Fibroblast of the aortic adventitia (primary cell): Measurements from ENCODE around the gene HJURP. TPM values are rescaled to one million over a fixed set of nuclear protein-coding genes. Genes with fewer than 3 reads are reported as not detected.

Experiments used
- DNase-seq: peaks from one replicate; pipeline ENCODE4 v3.0.0-alpha.2; 2010; ENCODE audit warnings: low read depth
- H3K4me3 ChIP-seq: 2 replicates; pipeline ENCODE4 v1.5.1; 2011; ENCODE audit warnings: low read depth, mild to moderate bottlenecking, control low read depth, low read length, moderate library complexity
- total RNA-seq: library from RNA; depleted of rRNA; stranded (reverse); fragments of >200 nt; gene quantifications from 2 replicates; pipeline ENCODE4 v1.2.3, GENCODE V29; 2012; ENCODE audit warnings: low replicate concordance
- TF ChIP-seq, protein P1 (sequence below): IDR thresholded peaks from 2 replicates; pipeline ENCODE4 v1.5.1; 2011; ENCODE audit warnings: mild to moderate bottlenecking, low read length, control low read depth, inconsistent platforms; ENCODE audit not compliant: insufficient read depth

Gene HJURP
- total RNA-seq, 1 donor: 34.9 TPM

DNA sequence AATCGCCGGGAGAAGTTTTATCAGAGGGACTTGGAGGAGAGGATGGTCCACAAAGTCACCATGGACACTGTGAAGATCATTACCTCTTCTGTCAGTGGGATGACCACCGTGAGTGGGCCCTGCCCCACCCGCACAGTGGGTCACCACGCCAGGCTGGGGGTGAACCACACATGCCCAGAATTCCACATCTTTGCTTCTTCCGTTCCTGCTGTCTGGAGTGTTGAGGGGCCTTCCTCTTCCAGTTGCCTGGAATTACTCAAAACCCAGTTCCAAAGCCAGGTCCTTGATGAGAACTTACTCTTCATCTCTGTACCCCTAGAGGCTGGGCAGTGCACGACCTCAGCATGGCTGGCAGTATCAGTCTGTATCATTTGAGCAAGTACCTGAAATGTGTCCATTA, 54.1 kb downstream of the HJURP start:
- TF ChIP-seq, protein P1, sequence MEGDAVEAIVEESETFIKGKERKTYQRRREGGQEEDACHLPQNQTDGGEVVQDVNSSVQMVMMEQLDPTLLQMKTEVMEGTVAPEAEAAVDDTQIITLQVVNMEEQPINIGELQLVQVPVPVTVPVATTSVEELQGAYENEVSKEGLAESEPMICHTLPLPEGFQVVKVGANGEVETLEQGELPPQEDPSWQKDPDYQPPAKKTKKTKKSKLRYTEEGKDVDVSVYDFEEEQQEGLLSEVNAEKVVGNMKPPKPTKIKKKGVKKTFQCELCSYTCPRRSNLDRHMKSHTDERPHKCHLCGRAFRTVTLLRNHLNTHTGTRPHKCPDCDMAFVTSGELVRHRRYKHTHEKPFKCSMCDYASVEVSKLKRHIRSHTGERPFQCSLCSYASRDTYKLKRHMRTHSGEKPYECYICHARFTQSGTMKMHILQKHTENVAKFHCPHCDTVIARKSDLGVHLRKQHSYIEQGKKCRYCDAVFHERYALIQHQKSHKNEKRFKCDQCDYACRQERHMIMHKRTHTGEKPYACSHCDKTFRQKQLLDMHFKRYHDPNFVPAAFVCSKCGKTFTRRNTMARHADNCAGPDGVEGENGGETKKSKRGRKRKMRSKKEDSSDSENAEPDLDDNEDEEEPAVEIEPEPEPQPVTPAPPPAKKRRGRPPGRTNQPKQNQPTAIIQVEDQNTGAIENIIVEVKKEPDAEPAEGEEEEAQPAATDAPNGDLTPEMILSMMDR: no peak
- H3K4me3 ChIP-seq: no peak overlapping the region
- DNase-seq: no peak

DNA sequence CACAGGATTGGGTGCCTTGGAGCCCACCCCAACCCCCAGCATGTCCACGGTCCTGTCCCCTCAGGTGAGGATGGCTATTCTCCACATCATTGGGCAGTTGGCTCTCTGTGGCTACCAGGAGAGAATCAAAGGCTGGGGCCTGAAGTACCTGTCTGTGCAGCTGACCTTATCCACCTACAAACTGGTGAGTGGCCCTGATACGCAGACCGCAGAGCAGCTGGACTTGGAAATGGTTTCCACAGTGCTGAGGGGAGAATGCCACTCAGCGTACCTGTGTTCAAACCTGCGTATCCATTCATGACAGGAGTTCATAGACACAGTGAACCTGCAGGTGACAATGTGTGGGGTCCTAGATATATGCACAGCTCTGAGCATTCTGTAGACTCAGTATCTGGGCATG, 54.6 kb downstream of the HJURP start:
- DNase-seq: no peak
- TF ChIP-seq, protein P1: no peak
- no peak overlapping the region for H3K4me3 ChIP-seq

DNA sequence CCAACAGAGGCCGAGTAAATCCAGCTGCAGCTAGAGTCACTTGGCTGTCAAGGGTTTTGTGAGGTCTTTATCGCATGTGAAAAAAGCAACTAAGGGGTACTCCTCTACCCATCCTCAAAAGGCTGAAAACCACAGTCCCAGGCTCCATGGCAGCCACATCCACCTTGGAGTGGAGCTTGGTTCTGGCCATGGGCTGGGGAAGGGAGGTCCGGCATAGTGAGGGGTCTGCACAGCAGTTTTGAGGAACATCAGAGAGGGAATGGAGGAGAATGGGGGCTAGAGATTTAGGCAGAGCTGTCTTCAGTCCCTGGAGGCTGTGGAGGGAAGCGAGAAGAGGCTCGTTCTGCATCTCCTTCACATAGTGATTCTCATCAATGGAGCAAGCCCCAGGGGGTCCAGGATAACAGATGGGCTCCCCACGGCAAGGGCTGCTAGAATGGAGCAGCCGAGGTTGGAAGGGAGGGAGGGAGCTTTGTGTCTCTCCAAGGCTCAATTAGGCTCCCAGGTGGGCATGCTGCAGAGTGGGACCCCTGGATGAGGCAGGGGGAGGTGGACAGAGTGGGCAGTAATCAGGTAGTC, 55.2 kb downstream of the HJURP start:
- TF ChIP-seq, protein P1: no peak
- no peak for DNase-seq
- H3K4me3 ChIP-seq: no peak overlapping the region

DNA sequence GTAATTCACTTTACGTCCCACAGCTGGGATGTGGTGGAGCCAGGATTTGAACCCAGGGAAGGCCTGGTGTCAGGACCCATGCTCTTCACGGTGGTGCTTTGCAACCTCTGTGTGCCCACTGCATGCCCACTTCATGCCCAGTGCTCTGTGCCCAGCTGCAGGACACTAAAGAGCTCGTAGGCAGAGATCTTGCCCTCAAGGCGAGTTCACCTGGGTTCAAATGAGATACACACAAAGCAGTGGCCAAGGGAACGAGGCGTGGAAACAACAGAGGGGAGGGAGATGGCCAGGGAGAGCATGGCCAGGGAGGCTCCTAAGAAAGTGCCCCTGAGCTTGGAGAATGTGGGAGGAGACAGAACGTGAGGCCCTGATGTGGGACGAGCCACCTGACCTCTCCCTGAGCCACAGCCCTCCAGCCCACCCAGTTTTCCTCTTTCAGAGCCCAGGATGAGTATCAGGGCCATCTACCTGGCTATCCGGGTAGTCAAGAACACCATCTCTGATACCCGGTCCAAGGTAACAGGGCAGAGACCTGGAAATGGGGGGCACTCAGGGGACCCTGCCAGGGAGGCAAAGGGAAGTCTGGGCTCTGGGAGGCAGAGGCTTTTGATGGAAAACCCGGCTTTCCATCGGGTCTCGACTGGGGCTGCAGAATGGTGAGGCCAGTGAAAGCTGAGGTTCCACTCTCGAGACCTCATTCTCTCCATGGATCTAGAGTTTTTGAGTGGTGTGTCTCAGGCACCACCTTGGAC, 55.8 kb downstream of the HJURP start:
- H3K4me3 ChIP-seq: no peak overlapping the region
- TF ChIP-seq, protein P1: no peak
- DNase-seq: no peak

DNA sequence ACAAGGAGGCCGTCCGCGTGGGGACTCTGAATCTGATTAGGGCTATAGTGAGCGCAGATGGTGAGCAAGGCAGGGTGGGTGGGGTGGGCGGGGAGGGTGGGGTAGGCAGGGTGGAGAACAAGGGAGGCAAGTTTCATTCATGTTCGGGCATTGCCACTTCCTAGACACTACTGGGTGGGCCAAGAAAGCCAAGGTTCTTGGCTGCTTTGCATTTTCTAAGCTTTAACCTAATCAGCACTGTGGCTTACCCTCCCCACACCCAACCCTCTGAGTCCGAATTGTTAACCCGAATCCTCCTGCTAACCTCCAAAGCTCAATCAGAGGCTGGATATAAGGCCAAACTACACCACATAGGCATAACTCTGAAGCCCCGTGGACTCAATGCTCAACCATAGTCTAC, 58.1 kb downstream of the HJURP start:
- no peak for DNase-seq
- TF ChIP-seq, protein P1: no peak
- no peak overlapping the region for H3K4me3 ChIP-seq

DNA sequence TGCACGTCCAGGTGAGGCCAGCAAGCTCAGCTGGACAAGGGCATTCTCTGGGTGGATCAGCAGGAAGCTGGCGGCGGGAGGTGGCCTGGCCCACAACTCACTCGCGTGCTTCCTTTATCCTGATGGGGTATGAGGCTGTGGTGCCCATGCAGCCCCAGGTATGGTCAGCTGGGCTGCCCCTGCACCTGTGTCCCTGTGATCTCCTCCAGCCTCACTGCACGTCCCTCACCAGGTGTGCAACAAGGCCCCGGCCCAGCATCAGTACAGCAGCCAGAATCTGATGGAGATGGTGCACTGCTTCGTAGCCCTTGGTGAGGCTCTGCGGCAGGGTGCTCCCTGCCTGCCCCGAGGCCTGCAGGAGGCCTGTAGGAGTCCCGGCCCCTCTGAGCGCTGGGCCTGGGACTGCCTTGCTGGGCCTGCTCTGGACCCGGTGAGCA, 58.6 kb downstream of the HJURP start:
- no peak for DNase-seq
- TF ChIP-seq, protein P1: no peak
- no peak overlapping the region for H3K4me3 ChIP-seq

DNA sequence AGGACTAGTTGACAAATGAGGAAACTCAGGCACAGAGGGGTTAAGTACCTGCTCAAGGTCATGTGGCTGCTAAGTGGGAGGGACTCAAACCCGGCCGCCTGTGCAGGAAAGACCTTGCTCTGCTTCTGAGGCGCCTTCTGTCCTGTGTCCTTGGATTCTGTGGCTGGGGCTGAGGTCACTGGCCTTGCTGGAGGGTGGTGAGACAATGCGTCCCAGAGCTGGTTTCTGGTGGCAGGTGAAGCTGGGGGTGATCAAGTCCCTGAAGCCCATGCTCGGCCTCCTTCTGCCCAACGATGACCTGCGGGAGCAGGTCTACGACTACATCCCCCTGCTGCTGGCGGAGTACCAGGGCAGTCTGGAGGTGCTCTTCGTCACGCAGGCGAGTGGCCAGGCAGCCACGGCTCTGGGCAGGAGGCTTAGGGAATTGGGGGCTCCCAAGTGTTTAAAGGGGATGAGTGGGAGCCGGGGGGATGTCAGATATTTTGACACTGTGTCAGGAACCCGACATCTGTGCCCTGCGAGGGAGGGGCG, 60.1 kb downstream of the HJURP start:
- H3K4me3 ChIP-seq: no peak overlapping the region
- TF ChIP-seq, protein P1: no peak
- DNase-seq: no peak
